OCI-LY3 (cell line): ENCODE measurements around the gene ZNF286A.
"Not testable (repeated sequence)": the region's sequence is repeated elsewhere in the genome, so short reads cannot be mapped to it uniquely, and the experiment has no call there.

Experiments
- H2AFZ ChIP-seq: fragments of 200-600, 300-600 bp; shearing (Covaris generic); 2 replicates; pipeline ENCODE4 v1.6.0; 2014; ENCODE audit warnings: antibody characterized with exemption, low read depth, low read length
- H3K27ac ChIP-seq: fragments of 200-600, 300-600 bp; sonication (generic); 2 replicates; pipeline ENCODE4 v1.5.1; 2014; ENCODE audit warnings: mild to moderate bottlenecking, low read length, moderate library complexity, mixed read lengths
- H3K27me3 ChIP-seq: fragments of 200-600, 300-600 bp; sonication (generic); 2 replicates; pipeline ENCODE4 v1.6.1; 2014; ENCODE audit warnings: low read depth, low read length, mixed read lengths
- H3K36me3 ChIP-seq: fragments of 200-600, 300-600 bp; sonication (generic); replicated peaks from 2 replicates; pipeline ENCODE3; 2014; ENCODE audit warnings: low read depth, low read length, mixed read lengths
- H3K4me1 ChIP-seq: fragments of 300-600, 200-600 bp; sonication (generic); 2 replicates; pipeline ENCODE4 v1.6.1; 2014; ENCODE audit warnings: low read length, mixed read lengths
- H3K4me2 ChIP-seq: fragments of 200-600, 300-600 bp; sonication (generic); 2 replicates; pipeline ENCODE4 v1.6.1; 2014; ENCODE audit warnings: low read length, mixed read lengths
- H3K4me3 ChIP-seq: fragments of 300-600, 200-600 bp; sonication (generic); 2 replicates; pipeline ENCODE4 v1.5.1; 2014; ENCODE audit warnings: antibody characterized with exemption, mild to moderate bottlenecking, low read length, moderate library complexity
- H3K79me2 ChIP-seq: fragments of 300-600, 200-600 bp; shearing (Covaris generic); 2 replicates; pipeline ENCODE4 v1.6.1; 2014; ENCODE audit warnings: mild to moderate bottlenecking, low read length, mixed read lengths
- H3K9ac ChIP-seq: fragments of 300-600, 200-600 bp; shearing (Covaris generic); 2 replicates; pipeline ENCODE4 v1.6.0; 2014; ENCODE audit warnings: mild to moderate bottlenecking, low read length, moderate library complexity
- H3K9me3 ChIP-seq: fragments of 200-600, 300-600 bp; shearing (Covaris generic); 2 replicates; pipeline ENCODE4 v1.6.1; 2014; ENCODE audit warnings: low read length, mixed read lengths; ENCODE audit not compliant: insufficient read depth
- H4K20me1 ChIP-seq: fragments of 200-600, 300-600 bp; sonication (generic); 2 replicates; pipeline ENCODE4 v1.6.1; 2016; ENCODE audit warnings: low read length, mixed read lengths; ENCODE audit not compliant: insufficient read depth
- EZH2phosphoT487 ChIP-seq: fragments of 200-600 bp; shearing (Covaris generic); IDR thresholded peaks from 2 replicates; pipeline ENCODE4 v1.6.1; 2018; ENCODE audit warnings: antibody characterized with exemption, mixed run types, low read depth
- TF ChIP-seq, protein P1 (sequence below): fragments of 200-600, 300-600 bp; sonication (generic); IDR thresholded peaks from 2 replicates; pipeline ENCODE4 v1.5.1; 2014; ENCODE audit warnings: antibody characterized with exemption, low read length, low read depth

Gene ZNF286A

DNA sequence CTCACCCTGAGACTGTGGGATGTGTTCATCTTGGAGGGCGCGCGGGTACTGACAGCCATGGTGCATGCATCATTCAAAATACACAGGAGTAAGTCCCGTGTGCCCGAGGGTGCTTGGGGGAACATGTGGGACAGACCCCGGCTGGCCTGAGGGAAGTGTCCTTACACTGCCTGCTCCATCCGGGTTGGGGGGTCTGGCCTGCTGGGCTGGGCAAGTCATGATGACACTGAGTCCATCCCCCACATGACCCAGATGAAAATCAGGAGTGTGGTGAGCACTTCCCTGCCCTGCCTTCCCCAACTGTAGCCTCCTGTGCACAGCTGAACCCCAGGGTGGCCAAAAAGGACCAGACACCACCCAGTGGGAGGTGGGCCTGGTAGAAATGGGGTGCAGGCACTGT lies 43.4 kb downstream of the ZNF286A start:
- Histone ChIP-seq H3K27me3 (no peaks in the 10 kb centered on the region), H3K27ac (no peak overlapping the region), H4K20me1 (no peaks in the 10 kb centered on the region), H3K9ac (no peak overlapping the region), H2AFZ (no peak overlapping the region), H3K4me3 (no peak overlapping the region), H3K9me3 (no peaks in the 10 kb centered on the region), H3K79me2 (no peaks in the 10 kb centered on the region), H3K4me1 (no peaks in the 10 kb centered on the region), H3K4me2 (no peak overlapping the region), H3K36me3 (no peaks in the 10 kb centered on the region)
- TF ChIP-seq, protein P1, sequence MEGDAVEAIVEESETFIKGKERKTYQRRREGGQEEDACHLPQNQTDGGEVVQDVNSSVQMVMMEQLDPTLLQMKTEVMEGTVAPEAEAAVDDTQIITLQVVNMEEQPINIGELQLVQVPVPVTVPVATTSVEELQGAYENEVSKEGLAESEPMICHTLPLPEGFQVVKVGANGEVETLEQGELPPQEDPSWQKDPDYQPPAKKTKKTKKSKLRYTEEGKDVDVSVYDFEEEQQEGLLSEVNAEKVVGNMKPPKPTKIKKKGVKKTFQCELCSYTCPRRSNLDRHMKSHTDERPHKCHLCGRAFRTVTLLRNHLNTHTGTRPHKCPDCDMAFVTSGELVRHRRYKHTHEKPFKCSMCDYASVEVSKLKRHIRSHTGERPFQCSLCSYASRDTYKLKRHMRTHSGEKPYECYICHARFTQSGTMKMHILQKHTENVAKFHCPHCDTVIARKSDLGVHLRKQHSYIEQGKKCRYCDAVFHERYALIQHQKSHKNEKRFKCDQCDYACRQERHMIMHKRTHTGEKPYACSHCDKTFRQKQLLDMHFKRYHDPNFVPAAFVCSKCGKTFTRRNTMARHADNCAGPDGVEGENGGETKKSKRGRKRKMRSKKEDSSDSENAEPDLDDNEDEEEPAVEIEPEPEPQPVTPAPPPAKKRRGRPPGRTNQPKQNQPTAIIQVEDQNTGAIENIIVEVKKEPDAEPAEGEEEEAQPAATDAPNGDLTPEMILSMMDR: no peak
- no peak for TF ChIP-seq EZH2phosphoT487

DNA sequence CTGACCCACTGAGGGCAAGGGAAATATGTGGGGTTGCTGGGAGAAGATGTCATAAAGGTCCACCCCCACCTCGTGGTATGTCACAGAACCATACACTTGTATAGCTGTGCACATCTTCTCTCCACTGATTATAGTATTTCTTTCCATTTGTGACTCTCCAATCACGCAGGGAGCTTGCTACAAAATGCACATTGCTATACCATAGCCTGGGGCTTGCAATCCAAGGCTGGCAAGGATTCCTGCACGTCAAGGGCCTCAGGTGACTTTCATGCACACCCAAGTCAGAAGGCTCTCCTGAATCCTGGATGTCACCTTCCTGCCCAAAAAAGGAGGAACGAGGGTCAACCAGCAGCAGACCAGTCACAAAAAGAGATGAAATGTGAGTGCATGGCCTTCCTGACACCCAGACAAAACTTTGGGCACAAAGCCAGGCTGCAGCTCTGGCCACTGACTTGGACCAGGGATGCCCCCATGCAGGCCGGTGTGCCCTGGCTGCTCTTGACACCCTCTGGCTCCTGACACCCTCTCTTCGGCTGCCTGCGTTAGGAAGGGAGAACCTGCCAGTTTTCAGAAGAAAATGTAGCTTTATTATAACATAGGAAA lies 44.6 kb downstream of the ZNF286A start:
- TF ChIP-seq, protein P1: no peak
- no peak for TF ChIP-seq EZH2phosphoT487
- Histone ChIP-seq H3K4me3 (no peak overlapping the region), H3K27me3 (no peaks in the 10 kb centered on the region), H3K9me3 (no peaks in the 10 kb centered on the region), H2AFZ (no peak overlapping the region), H3K79me2 (no peaks in the 10 kb centered on the region), H3K4me1 (no peaks in the 10 kb centered on the region), H3K4me2 (no peak overlapping the region), H3K27ac (no peak overlapping the region), H3K36me3 (no peaks in the 10 kb centered on the region), H4K20me1 (no peaks in the 10 kb centered on the region), H3K9ac (no peak overlapping the region)

DNA sequence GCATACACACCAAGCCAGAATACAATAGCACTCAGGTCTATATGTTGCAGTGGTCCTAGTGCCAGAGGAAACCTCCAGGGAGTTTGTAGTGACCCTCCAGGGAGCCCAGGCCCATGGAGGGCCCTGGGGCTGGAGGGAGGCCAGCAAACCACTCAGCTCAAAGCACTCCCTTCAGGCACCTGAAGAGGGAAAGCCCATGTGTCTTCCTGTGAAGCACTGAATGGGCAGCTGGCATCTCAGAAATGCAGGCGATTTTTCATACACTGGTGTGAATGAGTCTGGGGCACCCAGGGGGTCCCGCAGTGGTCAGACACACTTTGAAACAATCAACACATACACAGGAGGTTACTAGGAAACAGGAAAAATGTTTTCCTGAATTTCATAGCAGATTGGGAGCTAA lies 45.3 kb downstream of the ZNF286A start:
- no peaks in the 10 kb centered on the region for H3K79me2 ChIP-seq
- no peaks in the 10 kb centered on the region for H3K4me1 ChIP-seq
- no peak overlapping the region for H3K9ac ChIP-seq
- no peak overlapping the region for H3K27ac ChIP-seq
- no peaks in the 10 kb centered on the region for H4K20me1 ChIP-seq
- H3K27me3 ChIP-seq: no peaks in the 10 kb centered on the region
- no peak overlapping the region for H3K4me2 ChIP-seq
- H3K36me3 ChIP-seq: no peaks in the 10 kb centered on the region
- H2AFZ ChIP-seq: no peak overlapping the region
- H3K4me3 ChIP-seq: no peak overlapping the region
- no peaks in the 10 kb centered on the region for H3K9me3 ChIP-seq
- TF ChIP-seq, protein P1: no peak

- H3K27ac ChIP-seq, H4K20me1 ChIP-seq, H3K4me2 ChIP-seq, H3K9me3 ChIP-seq, H3K79me2 ChIP-seq, H3K4me3 ChIP-seq, H3K9ac ChIP-seq, H2AFZ ChIP-seq, H3K36me3 ChIP-seq, H3K4me1 ChIP-seq, H3K27me3 ChIP-seq: not testable (repeated sequence)
These were observed 49.9 kb downstream of the ZNF286A start for GRCh38 chr17:15749403-15749802.

DNA sequence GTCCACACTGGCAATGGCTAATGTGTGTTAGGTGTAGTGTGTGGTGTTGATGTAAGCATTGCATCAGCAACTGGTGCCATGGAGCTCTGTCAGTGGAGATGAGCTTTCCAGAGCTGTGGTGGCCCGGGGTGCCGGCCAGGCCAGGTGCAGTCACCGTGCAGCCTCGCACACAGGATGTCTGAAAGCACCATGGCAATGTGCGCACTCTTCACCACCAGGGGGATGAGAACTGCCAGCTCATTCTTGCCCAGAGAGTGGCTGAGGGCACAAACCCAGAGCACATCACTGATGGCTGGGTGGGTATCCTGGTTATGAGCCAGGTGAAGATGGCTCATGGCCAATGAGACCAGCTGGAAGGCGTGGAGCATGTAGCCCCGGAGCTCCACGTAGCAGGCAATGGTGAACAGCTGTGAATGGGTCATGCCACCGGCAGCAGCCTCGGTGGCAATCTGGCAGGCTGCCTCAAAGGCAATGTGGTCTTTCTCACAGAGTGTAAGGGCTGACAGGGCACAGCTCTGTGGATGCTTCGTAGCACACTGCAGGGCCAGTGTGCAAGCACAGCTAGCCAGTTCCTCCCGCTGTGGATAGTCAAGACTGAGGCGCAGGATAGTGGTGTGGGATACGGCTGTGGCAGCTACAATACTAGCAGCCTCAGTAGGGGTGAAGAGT lies 69.4 kb downstream of the ZNF286A start:
- H3K9ac ChIP-seq, H3K4me3 ChIP-seq, H2AFZ ChIP-seq, H4K20me1 ChIP-seq, H3K27ac ChIP-seq, H3K9me3 ChIP-seq, H3K4me2 ChIP-seq, H3K27me3 ChIP-seq, H3K79me2 ChIP-seq, H3K4me1 ChIP-seq, H3K36me3 ChIP-seq: not testable (repeated sequence)
